H9 (cell line): ENCODE measurements around the gene SEMA5A. TPM values are rescaled to one million over a fixed set of nuclear protein-coding genes. Genes with fewer than 3 reads are reported as not detected.

Experiments used
- DNase-seq: peaks from one replicate; pipeline ENCODE4 v3.0.0-alpha.2; 2017
- H2AFZ ChIP-seq: one replicate; pipeline ENCODE4 v1.6.1; 2013; ENCODE audit warnings: mild to moderate bottlenecking, low read length, control low read depth, moderate library complexity
- H2AK5ac ChIP-seq: 2 replicates; pipeline ENCODE4 v1.6.1; 2013; ENCODE audit warnings: low read length, control low read depth, mixed read lengths; ENCODE audit not compliant: insufficient read length
- H2BK120ac ChIP-seq: one replicate; pipeline ENCODE4 v1.6.1; 2013; ENCODE audit warnings: low read depth, mild to moderate bottlenecking, low read length, control low read depth, inconsistent platforms; ENCODE audit not compliant: poor library complexity, severe bottlenecking
- H2BK12ac ChIP-seq: 2 replicates; pipeline ENCODE4 v1.6.1; 2013; ENCODE audit warnings: low read length, control low read depth, mixed read lengths, low read depth; ENCODE audit not compliant: insufficient read length
- H2BK15ac ChIP-seq: 2 replicates; pipeline ENCODE4 v1.6.1; 2013; ENCODE audit warnings: low read depth, low read length, control low read depth
- H2BK20ac ChIP-seq: one replicate; pipeline ENCODE4 v1.6.1; 2013; ENCODE audit warnings: low read depth, mild to moderate bottlenecking, low read length, control low read depth, inconsistent platforms; ENCODE audit not compliant: poor library complexity, severe bottlenecking
- H2BK5ac ChIP-seq: 2 replicates; pipeline ENCODE4 v1.6.1; 2013; ENCODE audit warnings: low read length, control low read depth, mixed read lengths; ENCODE audit not compliant: insufficient read length
- H3K14ac ChIP-seq: 2 replicates; pipeline ENCODE4 v1.6.1; 2013; ENCODE audit warnings: low read length, control low read depth; ENCODE audit not compliant: insufficient read depth
- H3K18ac ChIP-seq: 2 replicates; pipeline ENCODE4 v1.6.1; 2013; ENCODE audit warnings: low read depth, mild to moderate bottlenecking, mixed read lengths, low read length, control low read depth; ENCODE audit not compliant: insufficient read length
- H3K23ac ChIP-seq: 2 replicates; pipeline ENCODE4 v1.6.1; 2013; ENCODE audit warnings: low read length, control low read depth, mixed read lengths, low read depth; ENCODE audit not compliant: insufficient read length
- H3K23me2 ChIP-seq: 2 replicates; pipeline ENCODE4 v1.6.1; 2013; ENCODE audit warnings: low read depth, mild to moderate bottlenecking, mixed read lengths, low read length, control low read depth; ENCODE audit not compliant: insufficient read length, poor library complexity, severe bottlenecking
- H3K27ac ChIP-seq: 2 replicates; pipeline ENCODE4 v1.5.1; 2013; ENCODE audit warnings: low read length, control low read depth, mixed read lengths, low read depth; ENCODE audit not compliant: insufficient read length
- H3K27me3 ChIP-seq: 2 replicates; pipeline ENCODE4 v1.6.1; 2013; ENCODE audit warnings: low read length, control low read depth, inconsistent platforms; ENCODE audit not compliant: insufficient read depth
- H3K4ac ChIP-seq: 2 replicates; pipeline ENCODE4 v1.6.1; 2013; ENCODE audit warnings: low read depth, mild to moderate bottlenecking, control low read depth, inconsistent platforms, low read length, moderate library complexity
- H3K4me1 ChIP-seq: 2 replicates; pipeline ENCODE4 v1.6.1; 2013; ENCODE audit warnings: low read length, control low read depth, inconsistent platforms; ENCODE audit not compliant: insufficient read depth
- H3K4me2 ChIP-seq: 2 replicates; pipeline ENCODE4 v1.6.1; 2013; ENCODE audit warnings: low read length, control low read depth, mixed read lengths; ENCODE audit not compliant: insufficient read length, insufficient read depth
- H3K56ac ChIP-seq: 2 replicates; pipeline ENCODE4 v1.6.1; 2013; ENCODE audit warnings: low read depth, mild to moderate bottlenecking, mixed read lengths, low read length, control low read depth; ENCODE audit not compliant: insufficient read length
- H3K79me1 ChIP-seq: 2 replicates; pipeline ENCODE4 v1.6.1; 2013; ENCODE audit warnings: low read depth, mild to moderate bottlenecking, moderate library complexity, low read length, control low read depth, inconsistent platforms; ENCODE audit not compliant: insufficient read depth, poor library complexity, severe bottlenecking
- H3K79me2 ChIP-seq: 2 replicates; pipeline ENCODE4 v1.6.1; 2013; ENCODE audit warnings: low read length, control low read depth, inconsistent platforms; ENCODE audit not compliant: insufficient read depth
- H3K9ac ChIP-seq: 2 replicates; pipeline ENCODE4 v1.6.1; 2013; ENCODE audit warnings: low read length, control low read depth, mixed read lengths; ENCODE audit not compliant: insufficient read length; ENCODE audit errors: extremely low read depth
- H3K9me3 ChIP-seq: one replicate; pipeline ENCODE4 v1.6.1; 2013; ENCODE audit warnings: low read depth, low read length, inconsistent platforms; ENCODE audit not compliant: control insufficient read depth
- H3T11ph ChIP-seq: one replicate; pipeline ENCODE4 v1.6.1; 2013; ENCODE audit warnings: mild to moderate bottlenecking, low read length, control low read depth, inconsistent platforms
- H4K20me1 ChIP-seq: one replicate; pipeline ENCODE4 v1.6.1; 2013; ENCODE audit not compliant: control insufficient read depth, insufficient read length, insufficient read depth
- H4K5ac ChIP-seq: 2 replicates; pipeline ENCODE4 v1.6.1; 2013; ENCODE audit warnings: low read depth, mild to moderate bottlenecking, mixed read lengths, low read length, control low read depth; ENCODE audit not compliant: insufficient read length
- H4K8ac ChIP-seq: replicated peaks from 2 replicates; pipeline ENCODE4 v1.6.1; 2013; ENCODE audit warnings: low read length, control low read depth, mixed read lengths, low read depth; ENCODE audit not compliant: insufficient read length
- H4K91ac ChIP-seq: 2 replicates; pipeline ENCODE4 v1.6.1; 2013; ENCODE audit warnings: low read depth, mild to moderate bottlenecking, moderate library complexity, mixed read lengths, low read length, control low read depth; ENCODE audit not compliant: insufficient read length
- H3K27ac Mint-ChIP-seq, 3 experiments: 2 replicates in 2 of 3; 3 replicates in 1 of 3; pipeline ENCODE4 v1.8.0; 2020 to 2021; ENCODE audit warnings: mixed read lengths in 3 of 3, mild to moderate bottlenecking in 1 of 3, moderate library complexity in 1 of 3
- H3K27me3 Mint-ChIP-seq: 2 replicates; pipeline ENCODE4 v1.8.0; 2021; ENCODE audit warnings: low read depth, mild to moderate bottlenecking, moderate library complexity, mixed read lengths
- H3K36me3 Mint-ChIP-seq, 3 experiments: 2 replicates in 2 of 3; 3 replicates in 1 of 3; pipeline ENCODE4 v1.8.0; 2020 to 2021; ENCODE audit warnings: low read depth in 3 of 3, mixed read lengths in 3 of 3; ENCODE audit not compliant: insufficient read depth in 1 of 3
- H3K4me1 Mint-ChIP-seq, 2 experiments: 2 replicates each; pipeline ENCODE4 v1.8.0; 2020; ENCODE audit warnings: mixed read lengths in 2 of 2
- H3K4me3 Mint-ChIP-seq, 2 experiments: 2 replicates in 1 of 2; 3 replicates in 1 of 2; pipeline ENCODE4 v1.8.0; 2020 to 2021; ENCODE audit warnings: mild to moderate bottlenecking in 2 of 2, mixed read lengths in 2 of 2, moderate library complexity in 1 of 2
- H3K9me3 Mint-ChIP-seq, 2 experiments: 2 replicates in 1 of 2; 3 replicates in 1 of 2; pipeline ENCODE4 v1.8.0; 2020; ENCODE audit warnings: mild to moderate bottlenecking in 2 of 2, mixed read lengths in 2 of 2, moderate library complexity in 1 of 2
- WGBS: extraction: QIAGEN DNeasy Blood & Tissue Kit; methylation state at CpG from one replicate; pipeline ENCODE4 v1.1.7; 2013; ENCODE audit warnings: missing lambda C conversion rate, low lambda C conversion rate, mixed read lengths; ENCODE audit not compliant: insufficient read length; ENCODE audit errors: extremely low coverage; 5-methylcytosine and 5-hydroxymethylcytosine counted together
- total RNA-seq: library from RNA; stranded (reverse); gene quantifications from 2 replicates; pipeline ENCODE4 v1.2.1, GENCODE V29; 2021
- TF ChIP-seq, protein P1 (sequence below): fragments of 200-600 bp; sonication (generic); conservative IDR thresholded peaks from 3 replicates; pipeline ENCODE4 v1.8.0; 2021; ENCODE audit warnings: antibody characterized with exemption, mild to moderate bottlenecking

SEMA5A gene
- total RNA-seq, 1 experiment from 2014 or later, result 4.3 TPM

GRCh38 chr5:9483779-9484178 lies 62.1 kb downstream of the SEMA5A start:
- no peak overlapping the region for H3K27ac ChIP-seq

More at GRCh38 chr5:9483779-9484178, 62.1 kb downstream of the SEMA5A start:
- Histone ChIP-seq H4K8ac (no peak overlapping the region), H2BK5ac (no peak overlapping the region), H3K79me2 (no peaks in the 10 kb centered on the region), H2BK20ac (no peak overlapping the region), H3K27me3 (no peaks in the 10 kb centered on the region), H3K9ac (no peak overlapping the region), H2AFZ (no peak overlapping the region), H2BK120ac (no peak overlapping the region), H4K20me1 (no peaks in the 10 kb centered on the region), H3K14ac (no peak overlapping the region), H3K4ac (no peak overlapping the region), H3K79me1 (no peaks in the 10 kb centered on the region), H3K56ac (no peak overlapping the region), H4K5ac (no peak overlapping the region), H3K18ac (no peak overlapping the region), H3K4me2 (no peak overlapping the region), H3K9me3 (no peaks in the 10 kb centered on the region), H4K91ac (no peak overlapping the region), H2BK12ac (no peak overlapping the region), H3T11ph (no peak overlapping the region), H3K23ac (no peak overlapping the region), H2AK5ac (no peak overlapping the region), H3K23me2 (no peaks in the 10 kb centered on the region), H2BK15ac (no peak overlapping the region), H3K4me1 (0 out of 2 replicates have a peak, but pooled peaks cover 2% of the 10 kb centered on the region)
- H3K27ac Mint-ChIP-seq, result peak overlapping the region; percentile 65 to 93 (median 89); a peak in 4 of 7 replicates
- no peaks in the 10 kb centered on the region for H3K27me3 Mint-ChIP-seq
- no CpG with 5 or more reads among the region's 3 CpGs for WGBS
- peaks cover 10 to 13% of the 10 kb centered on the region in 2 experiments for H3K9me3 Mint-ChIP-seq
- TF ChIP-seq, protein P1, sequence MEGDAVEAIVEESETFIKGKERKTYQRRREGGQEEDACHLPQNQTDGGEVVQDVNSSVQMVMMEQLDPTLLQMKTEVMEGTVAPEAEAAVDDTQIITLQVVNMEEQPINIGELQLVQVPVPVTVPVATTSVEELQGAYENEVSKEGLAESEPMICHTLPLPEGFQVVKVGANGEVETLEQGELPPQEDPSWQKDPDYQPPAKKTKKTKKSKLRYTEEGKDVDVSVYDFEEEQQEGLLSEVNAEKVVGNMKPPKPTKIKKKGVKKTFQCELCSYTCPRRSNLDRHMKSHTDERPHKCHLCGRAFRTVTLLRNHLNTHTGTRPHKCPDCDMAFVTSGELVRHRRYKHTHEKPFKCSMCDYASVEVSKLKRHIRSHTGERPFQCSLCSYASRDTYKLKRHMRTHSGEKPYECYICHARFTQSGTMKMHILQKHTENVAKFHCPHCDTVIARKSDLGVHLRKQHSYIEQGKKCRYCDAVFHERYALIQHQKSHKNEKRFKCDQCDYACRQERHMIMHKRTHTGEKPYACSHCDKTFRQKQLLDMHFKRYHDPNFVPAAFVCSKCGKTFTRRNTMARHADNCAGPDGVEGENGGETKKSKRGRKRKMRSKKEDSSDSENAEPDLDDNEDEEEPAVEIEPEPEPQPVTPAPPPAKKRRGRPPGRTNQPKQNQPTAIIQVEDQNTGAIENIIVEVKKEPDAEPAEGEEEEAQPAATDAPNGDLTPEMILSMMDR, result no peak
- DNase-seq, result no peak
- peaks cover 12 to 16% of the 10 kb centered on the region in 2 experiments for H3K4me1 Mint-ChIP-seq
- H3K4me3 Mint-ChIP-seq, result no peak overlapping the region
- H3K36me3 Mint-ChIP-seq, result peaks cover 3 to 24% (median 15%) of the 10 kb centered on the region in 3 experiments
